CD4-positive, alpha-beta T cell treated with Interleukin-17A for 4 hours (primary cell): Measurements from ENCODE around the gene PPP1R3F.
"Not testable (repeated sequence)": the region's sequence is repeated elsewhere in the genome, so short reads cannot be mapped to it uniquely, and the experiment has no call there.

ENCODE experiments used
- DNase-seq: peaks from one replicate; pipeline ENCODE4 v3.0.0-alpha.2; 2020; ENCODE audit warnings: mixed read lengths

Gene PPP1R3F

DNA sequence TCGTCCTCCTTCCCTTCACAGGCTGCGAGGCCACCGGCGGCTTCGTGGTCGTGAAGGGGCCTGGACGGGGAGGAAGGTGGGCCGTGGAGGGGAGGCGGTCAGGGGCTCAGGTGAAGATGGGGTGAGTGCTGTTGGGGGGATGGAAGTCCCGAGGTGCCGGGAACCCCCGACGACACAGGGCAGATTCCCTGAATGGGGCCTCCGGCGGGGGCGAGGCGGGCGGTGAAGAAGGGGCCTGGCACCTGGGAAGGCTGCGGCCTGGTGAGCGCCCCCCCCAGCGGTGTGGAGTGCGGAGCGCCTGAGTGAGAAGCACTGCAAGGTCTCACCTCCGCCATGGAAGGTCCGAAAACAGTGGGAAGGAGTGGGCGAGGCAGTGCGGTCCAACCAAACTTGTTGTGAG is 52.7 kb downstream of the PPP1R3F start:
- DNase-seq: not testable (repeated sequence)

DNA sequence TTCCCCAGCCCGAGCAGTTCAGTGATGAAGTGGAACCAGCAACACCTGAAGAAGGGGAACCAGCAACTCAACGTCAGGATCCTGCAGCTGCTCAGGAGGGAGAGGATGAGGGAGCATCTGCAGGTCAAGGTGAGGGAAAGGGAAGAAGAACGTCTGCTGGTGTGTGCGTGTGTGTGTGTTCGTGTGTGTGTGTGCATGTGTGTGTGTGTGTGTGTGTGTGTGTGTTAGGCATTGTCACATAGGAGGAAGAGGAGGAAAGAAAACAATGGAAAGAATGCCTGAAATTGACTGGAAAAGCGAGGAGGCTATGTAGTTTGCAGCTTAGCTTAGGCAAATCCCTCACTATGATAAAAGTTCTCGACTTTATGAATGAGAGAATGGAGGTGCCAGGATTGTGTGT is 54.1 kb downstream of the PPP1R3F start:
- not testable (repeated sequence) for DNase-seq

DNA sequence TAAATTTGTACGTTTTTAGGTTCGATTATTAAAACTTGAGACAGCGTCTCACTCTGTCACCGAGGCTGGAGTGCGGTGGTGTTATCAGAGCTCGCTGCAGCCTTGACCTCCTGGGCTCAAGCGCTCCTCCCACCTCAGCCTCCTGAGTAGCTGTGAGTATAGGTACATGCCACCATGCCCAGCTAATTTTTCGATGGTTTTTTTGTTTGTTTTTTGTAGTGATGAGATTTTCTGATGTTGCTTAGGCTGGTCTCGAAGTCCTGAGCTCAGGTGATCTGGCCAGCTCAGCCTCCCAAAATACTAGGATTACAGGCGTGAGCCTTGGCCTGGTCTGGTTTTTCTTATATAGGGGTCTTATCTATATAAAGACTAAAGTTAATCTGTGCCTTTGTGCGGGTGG is 60.8 kb downstream of the PPP1R3F start:
- not testable (repeated sequence) for DNase-seq

DNA sequence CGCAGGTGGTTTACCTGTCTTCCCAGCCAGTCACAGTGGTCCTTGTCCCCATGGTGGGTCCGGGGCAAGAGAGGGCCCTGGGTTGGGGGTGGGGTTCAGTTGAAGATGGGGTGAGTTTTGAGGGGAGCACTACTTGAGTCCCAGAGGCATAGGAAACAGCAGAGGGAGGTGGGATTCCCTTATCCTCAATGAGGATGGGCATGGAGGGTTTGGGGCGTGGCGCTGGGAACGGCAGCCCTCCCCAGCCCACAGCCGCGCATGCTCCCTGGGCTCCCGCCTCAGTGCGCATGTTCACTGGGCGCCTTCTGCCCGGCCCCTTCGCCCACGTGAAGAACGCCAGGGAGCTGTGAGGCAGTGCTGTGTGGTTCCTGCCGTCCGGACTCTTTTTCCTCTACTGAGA is 61.7 kb downstream of the PPP1R3F start, which contains the start of gene GAGE13:
Gene GAGE13, plus strand, starts transcription at position 301 of the 400 bp plus-strand sequence. CDS start 1,156 bp downstream, outside the sequence.
- DNase-seq: not testable (repeated sequence)

- DNase-seq: not testable (repeated sequence)
Observed at GRCh38 chrX:49331841-49332240, 62.2 kb downstream of the PPP1R3F start.
